ENCODE data around the gene SCD5. TPM values are rescaled to one million over a fixed set of nuclear protein-coding genes. Genes with fewer than 3 reads are reported as not detected.

The SCD5 gene
- total and polyA plus RNA-seq, 2 of the 8 experiments (the other 6 are each of a cell fraction or from before 2014, with no cell fraction given), result 0.92 to 1.2 TPM

DNA sequence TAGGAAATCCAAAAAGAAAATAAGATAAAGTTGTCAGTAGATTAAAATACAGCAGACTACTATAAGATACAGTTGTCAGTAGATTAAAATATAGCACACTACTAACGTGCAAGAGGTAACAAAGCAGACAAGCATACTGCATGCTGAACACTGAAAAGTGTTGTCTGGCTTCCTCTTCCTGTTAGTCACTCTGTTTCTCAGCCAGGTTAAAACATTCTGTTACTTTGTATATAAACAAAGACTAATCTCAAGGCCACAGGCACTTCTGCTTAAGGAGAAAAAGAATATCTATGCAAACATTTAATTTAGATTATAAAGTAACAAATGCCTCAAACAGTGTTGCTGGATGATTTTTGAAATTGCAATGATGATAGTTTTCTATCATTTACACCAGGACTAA lies 41.0 kb upstream of the SCD5 start (continued):
- TF ChIP-seq, protein P1, sequence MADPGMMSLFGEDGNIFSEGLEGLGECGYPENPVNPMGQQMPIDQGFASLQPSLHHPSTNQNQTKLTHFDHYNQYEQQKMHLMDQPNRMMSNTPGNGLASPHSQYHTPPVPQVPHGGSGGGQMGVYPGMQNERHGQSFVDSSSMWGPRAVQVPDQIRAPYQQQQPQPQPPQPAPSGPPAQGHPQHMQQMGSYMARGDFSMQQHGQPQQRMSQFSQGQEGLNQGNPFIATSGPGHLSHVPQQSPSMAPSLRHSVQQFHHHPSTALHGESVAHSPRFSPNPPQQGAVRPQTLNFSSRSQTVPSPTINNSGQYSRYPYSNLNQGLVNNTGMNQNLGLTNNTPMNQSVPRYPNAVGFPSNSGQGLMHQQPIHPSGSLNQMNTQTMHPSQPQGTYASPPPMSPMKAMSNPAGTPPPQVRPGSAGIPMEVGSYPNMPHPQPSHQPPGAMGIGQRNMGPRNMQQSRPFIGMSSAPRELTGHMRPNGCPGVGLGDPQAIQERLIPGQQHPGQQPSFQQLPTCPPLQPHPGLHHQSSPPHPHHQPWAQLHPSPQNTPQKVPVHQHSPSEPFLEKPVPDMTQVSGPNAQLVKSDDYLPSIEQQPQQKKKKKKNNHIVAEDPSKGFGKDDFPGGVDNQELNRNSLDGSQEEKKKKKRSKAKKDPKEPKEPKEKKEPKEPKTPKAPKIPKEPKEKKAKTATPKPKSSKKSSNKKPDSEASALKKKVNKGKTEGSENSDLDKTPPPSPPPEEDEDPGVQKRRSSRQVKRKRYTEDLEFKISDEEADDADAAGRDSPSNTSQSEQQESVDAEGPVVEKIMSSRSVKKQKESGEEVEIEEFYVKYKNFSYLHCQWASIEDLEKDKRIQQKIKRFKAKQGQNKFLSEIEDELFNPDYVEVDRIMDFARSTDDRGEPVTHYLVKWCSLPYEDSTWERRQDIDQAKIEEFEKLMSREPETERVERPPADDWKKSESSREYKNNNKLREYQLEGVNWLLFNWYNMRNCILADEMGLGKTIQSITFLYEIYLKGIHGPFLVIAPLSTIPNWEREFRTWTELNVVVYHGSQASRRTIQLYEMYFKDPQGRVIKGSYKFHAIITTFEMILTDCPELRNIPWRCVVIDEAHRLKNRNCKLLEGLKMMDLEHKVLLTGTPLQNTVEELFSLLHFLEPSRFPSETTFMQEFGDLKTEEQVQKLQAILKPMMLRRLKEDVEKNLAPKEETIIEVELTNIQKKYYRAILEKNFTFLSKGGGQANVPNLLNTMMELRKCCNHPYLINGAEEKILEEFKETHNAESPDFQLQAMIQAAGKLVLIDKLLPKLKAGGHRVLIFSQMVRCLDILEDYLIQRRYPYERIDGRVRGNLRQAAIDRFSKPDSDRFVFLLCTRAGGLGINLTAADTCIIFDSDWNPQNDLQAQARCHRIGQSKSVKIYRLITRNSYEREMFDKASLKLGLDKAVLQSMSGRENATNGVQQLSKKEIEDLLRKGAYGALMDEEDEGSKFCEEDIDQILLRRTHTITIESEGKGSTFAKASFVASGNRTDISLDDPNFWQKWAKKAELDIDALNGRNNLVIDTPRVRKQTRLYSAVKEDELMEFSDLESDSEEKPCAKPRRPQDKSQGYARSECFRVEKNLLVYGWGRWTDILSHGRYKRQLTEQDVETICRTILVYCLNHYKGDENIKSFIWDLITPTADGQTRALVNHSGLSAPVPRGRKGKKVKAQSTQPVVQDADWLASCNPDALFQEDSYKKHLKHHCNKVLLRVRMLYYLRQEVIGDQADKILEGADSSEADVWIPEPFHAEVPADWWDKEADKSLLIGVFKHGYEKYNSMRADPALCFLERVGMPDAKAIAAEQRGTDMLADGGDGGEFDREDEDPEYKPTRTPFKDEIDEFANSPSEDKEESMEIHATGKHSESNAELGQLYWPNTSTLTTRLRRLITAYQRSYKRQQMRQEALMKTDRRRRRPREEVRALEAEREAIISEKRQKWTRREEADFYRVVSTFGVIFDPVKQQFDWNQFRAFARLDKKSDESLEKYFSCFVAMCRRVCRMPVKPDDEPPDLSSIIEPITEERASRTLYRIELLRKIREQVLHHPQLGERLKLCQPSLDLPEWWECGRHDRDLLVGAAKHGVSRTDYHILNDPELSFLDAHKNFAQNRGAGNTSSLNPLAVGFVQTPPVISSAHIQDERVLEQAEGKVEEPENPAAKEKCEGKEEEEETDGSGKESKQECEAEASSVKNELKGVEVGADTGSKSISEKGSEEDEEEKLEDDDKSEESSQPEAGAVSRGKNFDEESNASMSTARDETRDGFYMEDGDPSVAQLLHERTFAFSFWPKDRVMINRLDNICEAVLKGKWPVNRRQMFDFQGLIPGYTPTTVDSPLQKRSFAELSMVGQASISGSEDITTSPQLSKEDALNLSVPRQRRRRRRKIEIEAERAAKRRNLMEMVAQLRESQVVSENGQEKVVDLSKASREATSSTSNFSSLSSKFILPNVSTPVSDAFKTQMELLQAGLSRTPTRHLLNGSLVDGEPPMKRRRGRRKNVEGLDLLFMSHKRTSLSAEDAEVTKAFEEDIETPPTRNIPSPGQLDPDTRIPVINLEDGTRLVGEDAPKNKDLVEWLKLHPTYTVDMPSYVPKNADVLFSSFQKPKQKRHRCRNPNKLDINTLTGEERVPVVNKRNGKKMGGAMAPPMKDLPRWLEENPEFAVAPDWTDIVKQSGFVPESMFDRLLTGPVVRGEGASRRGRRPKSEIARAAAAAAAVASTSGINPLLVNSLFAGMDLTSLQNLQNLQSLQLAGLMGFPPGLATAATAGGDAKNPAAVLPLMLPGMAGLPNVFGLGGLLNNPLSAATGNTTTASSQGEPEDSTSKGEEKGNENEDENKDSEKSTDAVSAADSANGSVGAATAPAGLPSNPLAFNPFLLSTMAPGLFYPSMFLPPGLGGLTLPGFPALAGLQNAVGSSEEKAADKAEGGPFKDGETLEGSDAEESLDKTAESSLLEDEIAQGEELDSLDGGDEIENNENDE (IDR thresholded peaks at IDR 0.05; ENCODE audit: insufficient replicate concordance, low read length), result no peak
- no peak for TF ChIP-seq RFX5 (IDR thresholded peaks at IDR 0.05; ENCODE audit: borderline replicate concordance, low read depth, low read length)
